PFSK-1 (cell line): Measurements from ENCODE around the gene ASS1.

Experiments used
- FOXP2 ChIP-seq: optimal IDR thresholded peaks from 2 replicates; pipeline ENCODE3; 2011; ENCODE audit warnings: borderline replicate concordance, control low read depth, inconsistent platforms; ENCODE audit not compliant: insufficient read depth; ENCODE audit errors: extremely low read length, extremely low read depth
- POLR2AphosphoS5 ChIP-seq: IDR thresholded peaks from 2 replicates; pipeline ENCODE4 v1.6.1; 2012; ENCODE audit warnings: low read depth, mild to moderate bottlenecking, control low read depth, low read length, moderate library complexity
- REST ChIP-seq, 2 experiments: IDR thresholded peaks; 2 replicates each; pipeline versions ENCODE4 v1.6.1 to v1.8.0; 2011 to 2012; ENCODE audit warnings: low read depth in 2 of 2, low read length in 2 of 2, control low read depth in 1 of 2, inconsistent platforms in 1 of 2, mild to moderate bottlenecking in 1 of 2, moderate library complexity in 1 of 2; ENCODE audit not compliant: insufficient read depth in 1 of 2
- SIN3A ChIP-seq: IDR thresholded peaks from 2 replicates; pipeline ENCODE4 v1.6.1; 2012; ENCODE audit warnings: mild to moderate bottlenecking, low read length, moderate library complexity, borderline replicate concordance; ENCODE audit not compliant: insufficient read depth
- TAF1 ChIP-seq: IDR thresholded peaks from 2 replicates; pipeline ENCODE4 v1.6.1; 2012; ENCODE audit warnings: low read length, control low read depth, borderline replicate concordance; ENCODE audit not compliant: insufficient read depth

Gene ASS1

GRCh38 chr9:130531670-130532069 lies 86.9 kb downstream of the ASS1 start:
- no peak for TF ChIP-seq REST (IDR thresholded peaks at IDR 0.05; ENCODE audit: insufficient read depth in 1 of 2, low read depth in 2 of 2, low read length in 2 of 2)

GRCh38 chr9:130532426-130533080 lies 87.8 kb downstream of the ASS1 start:
- TF ChIP-seq FOXP2, result no peak
- TF ChIP-seq TAF1, result no peak
- no peak for TF ChIP-seq SIN3A
- TF ChIP-seq POLR2AphosphoS5, result no peak
- no peak for TF ChIP-seq REST (IDR thresholded peaks at IDR 0.05; ENCODE audit: insufficient read depth in 1 of 2, low read depth in 2 of 2, low read length in 2 of 2)

GRCh38 chr9:130535818-130536521 lies 91.2 kb downstream of the ASS1 start:
- TF ChIP-seq POLR2AphosphoS5 (no peak), SIN3A (no peak), FOXP2 (no peak), REST (IDR thresholded peaks at IDR 0.05; ENCODE audit: insufficient read depth in 1 of 2, low read depth in 2 of 2, low read length in 2 of 2) (no peak), TAF1 (no peak)

GRCh38 chr9:130536701-130537107 lies 91.9 kb downstream of the ASS1 start:
- TF ChIP-seq SIN3A (no peak), POLR2AphosphoS5 (no peak), REST (IDR thresholded peaks at IDR 0.05; ENCODE audit: insufficient read depth in 1 of 2, low read depth in 2 of 2, low read length in 2 of 2) (no peak), TAF1 (no peak), FOXP2 (no peak)
